Karpas-422 (cell line): ENCODE measurements around the gene ATF6B. TPM values are rescaled to one million over a fixed set of nuclear protein-coding genes. Genes with fewer than 3 reads are reported as not detected.
"Not testable (repeated sequence)": the region's sequence is repeated elsewhere in the genome, so short reads cannot be mapped to it uniquely, and the experiment has no call there.

Experiments
- DNase-seq: peaks from one replicate; pipeline ENCODE4 v3.0.0-alpha.2; 2015
- H2AFZ ChIP-seq: fragments of 200-600 bp; sonication (generic); 2 replicates; pipeline ENCODE4 v1.6.1; 2014; ENCODE audit warnings: antibody characterized with exemption, low read length, mixed read lengths
- H3K27ac ChIP-seq: fragments of 200-600 bp; sonication (generic); 2 replicates; pipeline ENCODE4 v1.5.1; 2014; ENCODE audit warnings: mild to moderate bottlenecking, low read length, moderate library complexity
- H3K27me3 ChIP-seq: fragments of 200-600 bp; sonication (generic); 2 replicates; pipeline ENCODE4 v1.6.1; 2014; ENCODE audit warnings: low read length, mixed read lengths
- H3K36me3 ChIP-seq: fragments of 200-600 bp; sonication (generic); 2 replicates; pipeline ENCODE4 v1.6.1; 2014; ENCODE audit warnings: low read length, mixed read lengths; ENCODE audit not compliant: insufficient read depth
- H3K4me1 ChIP-seq: fragments of 200-600 bp; sonication (generic); 2 replicates; pipeline ENCODE4 v1.6.1; 2014; ENCODE audit warnings: mild to moderate bottlenecking, low read length, mixed read lengths
- H3K4me2 ChIP-seq: fragments of 200-600 bp; sonication (generic); 2 replicates; pipeline ENCODE4 v1.6.1; 2014; ENCODE audit warnings: low read length, low read depth, mild to moderate bottlenecking; ENCODE audit not compliant: poor library complexity, severe bottlenecking
- H3K4me3 ChIP-seq: fragments of 200-600 bp; sonication (generic); 2 replicates; pipeline ENCODE4 v1.5.1; 2014; ENCODE audit warnings: mild to moderate bottlenecking, antibody characterized with exemption, low read length, mixed read lengths
- H3K79me2 ChIP-seq: fragments of 200-600 bp; sonication (generic); 2 replicates; pipeline ENCODE4 v1.6.1; 2014; ENCODE audit warnings: mild to moderate bottlenecking, low read length, mixed read lengths
- H3K9ac ChIP-seq: fragments of 200-600 bp; sonication (generic); 2 replicates; pipeline ENCODE4 v1.6.0; 2014; ENCODE audit warnings: low read length
- H3K9me2 ChIP-seq: fragments of 200-600 bp; sonication (generic), shearing (Covaris generic); replicated peaks from 2 replicates; pipeline ENCODE4 v1.6.0; 2014; ENCODE audit warnings: mild to moderate bottlenecking, low read length, moderate library complexity; ENCODE audit not compliant: insufficient read depth
- H3K9me3 ChIP-seq: fragments of 300-700, 200-600 bp; sonication (generic); 2 replicates; pipeline ENCODE4 v1.6.1; 2014; ENCODE audit warnings: low read length, mixed read lengths
- H4K20me1 ChIP-seq: fragments of 200-600 bp; sonication (generic); 2 replicates; pipeline ENCODE4 v1.6.1; 2014; ENCODE audit warnings: mild to moderate bottlenecking, antibody characterized with exemption, low read length, low read depth; ENCODE audit not compliant: insufficient read depth
- total RNA-seq: library from RNA; depleted of rRNA; stranded (reverse); fragments of >200 nt; shearing (Covaris generic); gene quantifications from 2 replicates; pipeline ENCODE4 v1.2.3, GENCODE V29; 2014; ENCODE audit warnings: low replicate concordance

ATF6B gene
- total RNA-seq, 1 experiment from 2014 or later = 51.3 TPM

- Histone ChIP-seq H3K4me3 (no peak overlapping the region), H3K27ac (no peak overlapping the region), H3K4me2 (no peak overlapping the region), H4K20me1 (no peaks in the 10 kb centered on the region), H2AFZ (no peak overlapping the region), H3K9me2 (no peaks in the 10 kb centered on the region), H3K9me3 (no peaks in the 10 kb centered on the region), H3K9ac (no peak overlapping the region), H3K27me3 (no peaks in the 10 kb centered on the region), H3K36me3 (no peaks in the 10 kb centered on the region), H3K4me1 (no peaks in the 10 kb centered on the region), H3K79me2 (no peaks in the 10 kb centered on the region)
- DNase-seq = no peak
These were observed 25.8 kb downstream of the ATF6B start for GRCh38 chr6:32102255-32102654.

GRCh38 chr6:32100251-32100650 lies 27.8 kb downstream of the ATF6B start:
- H3K27me3 ChIP-seq, H3K4me2 ChIP-seq, DNase-seq, H4K20me1 ChIP-seq, H3K9ac ChIP-seq, H3K9me2 ChIP-seq, H2AFZ ChIP-seq, H3K4me1 ChIP-seq, H3K79me2 ChIP-seq, H3K27ac ChIP-seq, H3K4me3 ChIP-seq, H3K36me3 ChIP-seq, H3K9me3 ChIP-seq: not testable (repeated sequence)

- H3K9ac ChIP-seq = no peak overlapping the region
- no peak overlapping the region for H2AFZ ChIP-seq
- no peaks in the 10 kb centered on the region for H3K9me2 ChIP-seq
- H4K20me1 ChIP-seq = no peaks in the 10 kb centered on the region
- H3K4me2 ChIP-seq = no peak overlapping the region
- H3K36me3 ChIP-seq = no peaks in the 10 kb centered on the region
- H3K79me2 ChIP-seq = no peaks in the 10 kb centered on the region
- no peak for DNase-seq
- no peak overlapping the region for H3K4me3 ChIP-seq
- H3K27ac ChIP-seq = no peak overlapping the region
- no peaks in the 10 kb centered on the region for H3K4me1 ChIP-seq
- no peaks in the 10 kb centered on the region for H3K9me3 ChIP-seq
- H3K27me3 ChIP-seq = no peaks in the 10 kb centered on the region
These were observed 30.7 kb downstream of the ATF6B start for GRCh38 chr6:32097364-32097763.

- Histone ChIP-seq H3K27me3 (no peaks in the 10 kb centered on the region), H3K4me1 (no peaks in the 10 kb centered on the region), H3K4me2 (no peak overlapping the region), H2AFZ (no peak overlapping the region), H4K20me1 (no peaks in the 10 kb centered on the region), H3K9me3 (no peaks in the 10 kb centered on the region), H3K9ac (no peak overlapping the region), H3K36me3 (no peaks in the 10 kb centered on the region), H3K9me2 (no peaks in the 10 kb centered on the region), H3K79me2 (no peaks in the 10 kb centered on the region), H3K4me3 (no peak overlapping the region), H3K27ac (no peak overlapping the region)
- DNase-seq = no peak
These were observed 31.4 kb downstream of the ATF6B start for GRCh38 chr6:32096394-32097258.

- no peak for DNase-seq
- no peaks in the 10 kb centered on the region for H3K4me1 ChIP-seq
- H3K4me2 ChIP-seq = no peak overlapping the region
- H3K79me2 ChIP-seq = no peaks in the 10 kb centered on the region
- no peak overlapping the region for H2AFZ ChIP-seq
- no peaks in the 10 kb centered on the region for H3K27me3 ChIP-seq
- no peak overlapping the region for H3K27ac ChIP-seq
- no peaks in the 10 kb centered on the region for H3K36me3 ChIP-seq
- H4K20me1 ChIP-seq = no peaks in the 10 kb centered on the region
- H3K9ac ChIP-seq = no peak overlapping the region
- H3K9me2 ChIP-seq = no peaks in the 10 kb centered on the region
- H3K4me3 ChIP-seq = no peak overlapping the region
- H3K9me3 ChIP-seq = no peaks in the 10 kb centered on the region
These were observed 32.0 kb downstream of the ATF6B start for GRCh38 chr6:32096087-32096393.

- H3K9me2 ChIP-seq = no peaks in the 10 kb centered on the region
- no peaks in the 10 kb centered on the region for H3K79me2 ChIP-seq
- H3K4me3 ChIP-seq = no peak overlapping the region
- no peaks in the 10 kb centered on the region for H4K20me1 ChIP-seq
- H3K36me3 ChIP-seq = no peaks in the 10 kb centered on the region
- H3K27me3 ChIP-seq = no peaks in the 10 kb centered on the region
- no peaks in the 10 kb centered on the region for H3K4me1 ChIP-seq
- no peak overlapping the region for H3K27ac ChIP-seq
- no peaks in the 10 kb centered on the region for H3K9me3 ChIP-seq
- H2AFZ ChIP-seq = no peak overlapping the region
- no peak overlapping the region for H3K9ac ChIP-seq
- DNase-seq = no peak
- no peak overlapping the region for H3K4me2 ChIP-seq
These were observed 32.5 kb downstream of the ATF6B start for GRCh38 chr6:32095338-32096086.

- Histone ChIP-seq H3K4me2 (no peak overlapping the region), H3K27ac (no peak overlapping the region), H3K9me2 (no peaks in the 10 kb centered on the region), H3K4me3 (no peak overlapping the region), H4K20me1 (no peaks in the 10 kb centered on the region), H3K79me2 (no peaks in the 10 kb centered on the region), H3K9me3 (no peaks in the 10 kb centered on the region), H3K36me3 (no peaks in the 10 kb centered on the region), H3K9ac (no peak overlapping the region), H2AFZ (no peak overlapping the region), H3K4me1 (no peaks in the 10 kb centered on the region), H3K27me3 (no peaks in the 10 kb centered on the region)
- no peak for DNase-seq
These were observed 35.1 kb downstream of the ATF6B start for GRCh38 chr6:32092760-32093497.
